ENCODE data around the gene FBN1. TPM values are rescaled to one million over a fixed set of nuclear protein-coding genes. Genes with fewer than 3 reads are reported as not detected.

Gene FBN1
- total RNA-seq, 1 donor from 2014 or later, result 439 TPM

DNA sequence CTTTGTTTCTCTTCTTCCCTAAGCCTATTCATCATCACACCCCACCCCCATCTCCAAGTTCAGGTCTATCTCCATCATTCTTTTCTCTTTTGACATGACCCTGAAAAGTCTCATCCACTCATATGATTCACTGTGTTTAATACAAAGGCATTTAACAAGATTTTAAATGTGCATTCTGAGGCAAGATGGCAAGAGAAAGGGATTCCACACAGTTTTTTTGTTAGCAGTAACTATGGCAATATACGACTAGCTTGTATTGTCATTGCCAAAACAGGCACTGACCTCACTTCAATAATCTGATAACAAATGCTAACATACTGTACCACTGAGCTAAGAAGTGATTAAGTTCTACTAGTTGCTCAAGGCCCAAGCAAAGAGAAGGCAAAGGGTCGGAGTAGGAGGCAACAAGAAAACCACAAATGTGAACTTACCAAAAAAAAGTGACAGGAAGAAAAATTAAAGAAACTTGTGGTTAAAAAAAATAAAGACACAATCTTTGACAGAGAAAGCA lies 53.2 kb downstream of the FBN1 start:
- Histone ChIP-seq H3K4me3 (ENCODE audit: low read length in 3 of 3) (no peak overlapping the region), H3K27me3 (ENCODE audit: control insufficient read depth in 3 of 3, insufficient read depth in 3 of 3, low read length in 3 of 3) (no peaks in the 10 kb centered on the region), H3K36me3 (ENCODE audit: control insufficient read depth in 3 of 3, insufficient read depth in 3 of 3, low read length in 3 of 3) (peaks cover 0 to 3% (median 0%) of the 10 kb centered on the region in 3 donors), H3K4me1 (ENCODE audit: control insufficient read depth in 3 of 3, insufficient read depth in 3 of 3, low read length in 3 of 3) (no peaks in the 10 kb centered on the region), H3K27ac (ENCODE audit: low read depth, low read length) (no peak overlapping the region), H3K9ac (ENCODE audit: low read depth in 1 of 3, low read length in 3 of 3) (no peak overlapping the region), H3K9me3 (ENCODE audit: control insufficient read depth in 3 of 3, low read length in 3 of 3) (no peaks in the 10 kb centered on the region)

DNA sequence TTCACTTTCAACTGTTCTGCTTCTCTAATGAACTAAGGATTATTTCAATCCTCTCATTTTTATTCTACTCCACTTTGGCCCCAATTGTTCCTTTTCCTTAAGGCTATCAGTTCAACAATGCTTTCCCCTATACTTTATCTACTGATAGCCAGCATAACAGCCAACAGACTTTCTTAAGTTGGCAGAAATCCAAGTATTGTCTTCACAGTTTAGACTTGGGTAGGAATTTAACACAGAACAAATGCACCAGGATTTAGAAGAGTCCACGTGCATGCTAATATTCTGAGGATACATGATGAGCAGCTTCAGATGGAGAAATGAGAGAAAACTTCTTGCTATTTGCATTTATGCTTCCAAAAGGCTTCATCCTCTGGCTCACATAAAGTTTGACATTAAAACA lies 54.8 kb downstream of the FBN1 start:
- no peak overlapping the region for H3K9ac ChIP-seq (ENCODE audit: low read depth in 1 of 3, low read length in 3 of 3)
- no peak overlapping the region for H3K27ac ChIP-seq (ENCODE audit: low read depth, low read length)
- no peaks in the 10 kb centered on the region for H3K9me3 ChIP-seq (ENCODE audit: control insufficient read depth in 3 of 3, low read length in 3 of 3)
- no peaks in the 10 kb centered on the region for H3K27me3 ChIP-seq (ENCODE audit: control insufficient read depth in 3 of 3, insufficient read depth in 3 of 3, low read length in 3 of 3)
- H3K4me3 ChIP-seq (ENCODE audit: low read length in 3 of 3), result no peak overlapping the region
- no peaks in the 10 kb centered on the region for H3K36me3 ChIP-seq (ENCODE audit: control insufficient read depth in 3 of 3, insufficient read depth in 3 of 3, low read length in 3 of 3)
- no peaks in the 10 kb centered on the region for H3K4me1 ChIP-seq (ENCODE audit: control insufficient read depth in 3 of 3, insufficient read depth in 3 of 3, low read length in 3 of 3)

- no peak overlapping the region for H3K4me3 ChIP-seq (ENCODE audit: low read length in 3 of 3)
- H3K27me3 ChIP-seq (ENCODE audit: control insufficient read depth in 3 of 3, insufficient read depth in 3 of 3, low read length in 3 of 3), result no peaks in the 10 kb centered on the region
- no peaks in the 10 kb centered on the region for H3K9me3 ChIP-seq (ENCODE audit: control insufficient read depth in 3 of 3, low read length in 3 of 3)
- no peak overlapping the region for H3K27ac ChIP-seq (ENCODE audit: low read depth, low read length)
- H3K9ac ChIP-seq (ENCODE audit: low read depth in 1 of 3, low read length in 3 of 3), result no peak overlapping the region
- no peaks in the 10 kb centered on the region for H3K36me3 ChIP-seq (ENCODE audit: control insufficient read depth in 3 of 3, insufficient read depth in 3 of 3, low read length in 3 of 3)
- peaks cover 0 to 9% (median 2%) of the 10 kb centered on the region in 3 donors for H3K4me1 ChIP-seq (ENCODE audit: control insufficient read depth in 3 of 3, insufficient read depth in 3 of 3, low read length in 3 of 3)
These were observed 60.5 kb downstream of the FBN1 start for GRCh38 chr15:48584812-48585563.

DNA sequence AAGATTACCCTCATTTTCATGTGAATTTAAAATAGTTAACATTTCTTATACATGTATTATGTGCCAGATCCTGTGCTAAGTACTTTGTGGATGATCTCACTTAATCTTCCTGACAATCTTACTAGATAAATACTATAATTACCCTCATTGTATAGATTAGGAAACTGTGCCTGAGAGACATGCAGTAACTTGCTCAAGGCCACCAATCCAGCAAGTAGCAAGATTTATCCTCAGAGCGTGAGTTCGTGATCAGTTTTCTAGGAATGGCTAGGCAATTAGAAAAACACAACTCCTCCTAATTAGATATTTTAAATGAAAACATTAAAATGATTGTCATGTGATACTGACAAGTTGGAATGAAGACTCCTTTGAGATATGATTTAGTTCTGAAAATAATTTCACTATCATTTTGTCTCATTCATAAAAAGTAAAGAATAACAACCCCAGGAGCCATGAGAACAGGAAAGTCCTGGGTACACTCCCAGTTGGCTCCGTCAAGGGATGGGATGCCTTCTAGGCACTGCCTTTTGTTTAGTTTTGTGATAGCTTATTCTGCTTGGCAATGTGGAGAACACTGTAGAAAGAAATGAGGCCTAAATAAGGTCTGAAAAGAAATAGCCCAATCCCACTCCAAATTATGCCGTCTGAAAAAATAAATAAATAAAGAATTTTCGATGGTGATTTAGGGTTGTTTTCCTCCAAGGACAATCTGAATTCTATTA lies 61.3 kb downstream of the FBN1 start:
- Histone ChIP-seq H3K4me1 (ENCODE audit: control insufficient read depth in 3 of 3, insufficient read depth in 3 of 3, low read length in 3 of 3) (peaks cover 0 to 9% (median 2%) of the 10 kb centered on the region in 3 donors), H3K9me3 (ENCODE audit: control insufficient read depth in 3 of 3, low read length in 3 of 3) (no peaks in the 10 kb centered on the region), H3K9ac (ENCODE audit: low read depth in 1 of 3, low read length in 3 of 3) (no peak overlapping the region), H3K27me3 (ENCODE audit: control insufficient read depth in 3 of 3, insufficient read depth in 3 of 3, low read length in 3 of 3) (no peaks in the 10 kb centered on the region), H3K36me3 (ENCODE audit: control insufficient read depth in 3 of 3, insufficient read depth in 3 of 3, low read length in 3 of 3) (no peaks in the 10 kb centered on the region), H3K27ac (ENCODE audit: low read depth, low read length) (no peak overlapping the region), H3K4me3 (ENCODE audit: low read length in 3 of 3) (no peak overlapping the region)

GRCh38 chr15:48582452-48583247 lies 62.9 kb downstream of the FBN1 start:
- Histone ChIP-seq H3K27ac (ENCODE audit: low read depth, low read length) (no peak overlapping the region), H3K9ac (ENCODE audit: low read depth in 1 of 3, low read length in 3 of 3) (no peak overlapping the region), H3K4me1 (ENCODE audit: control insufficient read depth in 3 of 3, insufficient read depth in 3 of 3, low read length in 3 of 3) (peaks cover 0 to 9% (median 2%) of the 10 kb centered on the region in 3 donors), H3K4me3 (ENCODE audit: low read length in 3 of 3) (no peak overlapping the region), H3K27me3 (ENCODE audit: control insufficient read depth in 3 of 3, insufficient read depth in 3 of 3, low read length in 3 of 3) (no peaks in the 10 kb centered on the region), H3K9me3 (ENCODE audit: control insufficient read depth in 3 of 3, low read length in 3 of 3) (no peaks in the 10 kb centered on the region), H3K36me3 (ENCODE audit: control insufficient read depth in 3 of 3, insufficient read depth in 3 of 3, low read length in 3 of 3) (no peaks in the 10 kb centered on the region)

- H3K27me3 ChIP-seq (ENCODE audit: control insufficient read depth in 3 of 3, insufficient read depth in 3 of 3, low read length in 3 of 3), result no peaks in the 10 kb centered on the region
- no peak overlapping the region for H3K9ac ChIP-seq (ENCODE audit: low read depth in 1 of 3, low read length in 3 of 3)
- no peaks in the 10 kb centered on the region for H3K36me3 ChIP-seq (ENCODE audit: control insufficient read depth in 3 of 3, insufficient read depth in 3 of 3, low read length in 3 of 3)
- peaks cover 0 to 9% (median 2%) of the 10 kb centered on the region in 3 donors for H3K4me1 ChIP-seq (ENCODE audit: control insufficient read depth in 3 of 3, insufficient read depth in 3 of 3, low read length in 3 of 3)
- no peaks in the 10 kb centered on the region for H3K9me3 ChIP-seq (ENCODE audit: control insufficient read depth in 3 of 3, low read length in 3 of 3)
- no peak overlapping the region for H3K4me3 ChIP-seq (ENCODE audit: low read length in 3 of 3)
- no peak overlapping the region for H3K27ac ChIP-seq (ENCODE audit: low read depth, low read length)
These were observed 64.3 kb downstream of the FBN1 start for GRCh38 chr15:48581219-48581618.

DNA sequence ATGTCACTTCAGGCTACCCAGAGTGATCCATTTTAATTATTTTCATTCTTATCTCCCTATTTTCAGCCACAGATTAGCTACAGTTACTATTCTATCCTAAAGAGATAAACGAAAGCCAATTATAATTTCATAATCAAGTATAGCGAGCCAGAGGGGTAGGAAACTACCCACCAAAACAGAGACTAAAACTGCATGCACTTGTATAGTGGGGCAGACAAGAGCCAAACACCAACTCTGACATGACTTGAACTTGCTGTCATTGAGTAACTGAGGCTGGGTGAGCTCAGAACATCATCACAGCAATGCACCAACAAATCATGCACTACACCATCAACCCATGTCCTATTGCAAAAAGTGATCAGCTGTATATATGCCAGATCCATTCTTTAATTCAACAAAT lies 64.8 kb downstream of the FBN1 start:
- no peaks in the 10 kb centered on the region for H3K36me3 ChIP-seq (ENCODE audit: control insufficient read depth in 3 of 3, insufficient read depth in 3 of 3, low read length in 3 of 3)
- H3K9ac ChIP-seq (ENCODE audit: low read depth in 1 of 3, low read length in 3 of 3), result no peak overlapping the region
- no peak overlapping the region for H3K27ac ChIP-seq (ENCODE audit: low read depth, low read length)
- no peak overlapping the region for H3K4me3 ChIP-seq (ENCODE audit: low read length in 3 of 3)
- H3K4me1 ChIP-seq (ENCODE audit: control insufficient read depth in 3 of 3, insufficient read depth in 3 of 3, low read length in 3 of 3), result peaks cover 0 to 9% (median 2%) of the 10 kb centered on the region in 3 donors
- no peaks in the 10 kb centered on the region for H3K27me3 ChIP-seq (ENCODE audit: control insufficient read depth in 3 of 3, insufficient read depth in 3 of 3, low read length in 3 of 3)
- H3K9me3 ChIP-seq (ENCODE audit: control insufficient read depth in 3 of 3, low read length in 3 of 3), result no peaks in the 10 kb centered on the region

DNA sequence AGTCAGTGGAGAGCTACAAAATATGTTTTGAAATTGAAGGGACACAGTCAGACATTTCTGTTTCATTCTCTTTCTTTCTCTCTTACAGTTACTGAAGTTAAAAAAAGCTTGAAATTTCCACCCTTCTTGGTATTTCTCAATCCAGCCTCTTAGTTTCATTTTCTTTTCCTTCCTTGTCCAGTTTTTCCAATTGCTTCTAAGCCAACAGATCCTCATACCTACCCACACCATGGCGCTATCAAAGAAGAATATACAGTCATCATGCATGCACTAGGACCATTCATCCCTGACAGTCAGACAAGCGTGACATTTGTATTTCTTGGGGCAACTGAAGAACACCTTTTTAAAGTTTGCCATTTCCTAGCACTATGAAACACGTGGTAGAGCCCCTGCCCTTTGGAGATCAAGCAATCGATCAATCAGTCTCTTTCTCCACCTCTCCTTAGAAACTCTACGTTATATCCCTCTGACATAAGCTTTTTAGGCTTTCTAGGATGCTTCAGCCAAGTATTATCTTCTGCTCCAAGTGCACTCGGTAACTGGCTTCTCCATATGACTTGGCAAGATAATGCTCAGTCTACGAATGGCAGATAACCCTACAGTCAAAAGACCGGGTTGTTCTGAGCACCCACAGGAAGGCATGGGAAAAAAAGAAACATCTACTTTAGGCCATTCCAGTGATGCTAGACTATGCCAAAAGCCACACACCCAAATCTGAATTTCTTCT lies 65.4 kb downstream of the FBN1 start:
- H3K27me3 ChIP-seq (ENCODE audit: control insufficient read depth in 3 of 3, insufficient read depth in 3 of 3, low read length in 3 of 3), result no peaks in the 10 kb centered on the region
- H3K4me1 ChIP-seq (ENCODE audit: control insufficient read depth in 3 of 3, insufficient read depth in 3 of 3, low read length in 3 of 3), result peaks cover 0 to 9% (median 2%) of the 10 kb centered on the region in 3 donors
- H3K4me3 ChIP-seq (ENCODE audit: low read length in 3 of 3), result peak overlapping the region in 1 of 3 donors; percentile 36
- no peak overlapping the region for H3K9ac ChIP-seq (ENCODE audit: low read depth in 1 of 3, low read length in 3 of 3)
- H3K27ac ChIP-seq (ENCODE audit: low read depth, low read length), result peak overlapping the region; percentile 14
- no peaks in the 10 kb centered on the region for H3K36me3 ChIP-seq (ENCODE audit: control insufficient read depth in 3 of 3, insufficient read depth in 3 of 3, low read length in 3 of 3)
- H3K9me3 ChIP-seq (ENCODE audit: control insufficient read depth in 3 of 3, low read length in 3 of 3), result no peaks in the 10 kb centered on the region

GRCh38 chr15:48578965-48579364 lies 66.5 kb downstream of the FBN1 start:
- H3K9ac ChIP-seq (ENCODE audit: low read depth in 1 of 3, low read length in 3 of 3), result no peak overlapping the region
- H3K27ac ChIP-seq (ENCODE audit: low read depth, low read length), result no peak overlapping the region

More at GRCh38 chr15:48578965-48579364, 66.5 kb downstream of the FBN1 start:
- Histone ChIP-seq H3K4me1 (ENCODE audit: control insufficient read depth in 3 of 3, insufficient read depth in 3 of 3, low read length in 3 of 3) (peaks cover 0 to 9% (median 2%) of the 10 kb centered on the region in 3 donors), H3K9me3 (ENCODE audit: control insufficient read depth in 3 of 3, low read length in 3 of 3) (no peaks in the 10 kb centered on the region), H3K36me3 (ENCODE audit: control insufficient read depth in 3 of 3, insufficient read depth in 3 of 3, low read length in 3 of 3) (no peaks in the 10 kb centered on the region), H3K4me3 (ENCODE audit: low read length in 3 of 3) (no peak overlapping the region), H3K27me3 (ENCODE audit: control insufficient read depth in 3 of 3, insufficient read depth in 3 of 3, low read length in 3 of 3) (no peaks in the 10 kb centered on the region)
